ENCODE data around the gene MARCHF2.

Gene MARCHF2

DNA sequence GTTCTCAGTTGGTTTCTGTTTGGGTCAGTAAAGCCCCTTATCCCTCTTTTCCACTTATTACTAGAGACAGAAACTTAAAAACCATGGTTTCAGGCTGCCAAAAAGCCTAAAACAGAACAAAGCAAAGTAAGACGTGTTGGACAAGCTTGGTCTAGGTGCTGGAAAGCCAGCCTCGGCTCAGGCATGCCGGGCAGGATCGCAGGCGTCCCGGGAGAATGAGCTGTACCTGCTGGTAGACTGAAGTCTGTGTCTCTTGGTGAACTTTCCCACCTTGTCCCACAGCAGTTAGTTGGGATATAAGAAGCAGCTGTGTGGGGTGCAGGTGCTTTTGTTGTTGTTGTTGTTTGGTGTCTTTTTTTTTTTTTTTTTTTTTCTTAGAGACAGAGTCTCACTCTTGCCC, 68.5 kb downstream of the MARCHF2 start:
- DNase-seq = no peak

GRCh38 chr19:8482696-8483095, 69.6 kb downstream of the MARCHF2 start:
- no peak for DNase-seq

DNA sequence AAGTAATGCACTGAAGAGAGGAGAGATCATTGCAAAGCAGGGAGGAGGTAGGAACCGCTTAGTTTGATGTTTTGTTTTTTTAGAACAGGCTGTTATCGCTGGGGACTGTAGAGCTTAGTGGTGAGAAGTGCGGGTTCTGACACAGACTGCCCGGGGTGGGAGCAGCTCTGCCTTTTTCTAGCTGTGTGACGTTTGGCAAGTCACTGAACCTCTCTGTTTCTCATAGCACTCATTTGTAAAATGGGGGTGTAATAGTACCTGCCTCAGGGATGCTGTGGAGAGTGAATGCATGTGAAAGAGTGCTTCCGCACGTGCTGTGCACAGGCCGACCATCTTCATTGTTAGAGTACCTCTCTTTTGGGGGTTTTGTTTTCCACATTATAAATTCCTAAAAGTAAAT, 70.1 kb downstream of the MARCHF2 start:
- DNase-seq = no peak

DNA sequence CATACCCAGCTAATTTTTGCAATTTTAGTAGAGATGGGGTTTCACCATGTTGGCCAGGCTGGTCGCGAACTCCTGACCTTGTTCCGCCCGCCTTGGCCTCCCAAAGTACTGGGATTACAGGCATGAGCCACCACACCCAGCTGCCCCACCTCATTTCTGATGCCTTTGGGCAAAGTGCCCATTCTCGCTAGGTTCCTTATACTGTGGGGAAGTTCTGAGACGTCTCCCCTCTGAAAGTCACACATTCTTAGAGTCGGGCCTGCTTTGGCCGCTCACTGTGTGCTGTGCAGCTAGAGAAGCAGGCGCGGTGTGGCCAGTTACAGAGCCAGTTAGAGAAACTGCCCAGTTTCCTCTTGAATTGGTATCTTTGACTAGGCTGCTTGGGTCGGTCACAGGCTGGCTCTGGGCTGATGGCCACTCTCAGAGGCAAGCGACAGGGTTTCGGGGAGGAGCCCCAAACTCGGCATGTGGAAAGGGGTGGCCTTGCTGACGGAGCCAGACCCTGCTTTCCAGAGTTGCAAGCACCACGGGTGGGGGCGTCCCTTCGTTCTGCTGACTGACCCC, 71.3 kb downstream of the MARCHF2 start:
- DNase-seq = no peak

GRCh38 chr19:8485561-8486371, 72.7 kb downstream of the MARCHF2 start:
- DNase-seq = no peak

DNA sequence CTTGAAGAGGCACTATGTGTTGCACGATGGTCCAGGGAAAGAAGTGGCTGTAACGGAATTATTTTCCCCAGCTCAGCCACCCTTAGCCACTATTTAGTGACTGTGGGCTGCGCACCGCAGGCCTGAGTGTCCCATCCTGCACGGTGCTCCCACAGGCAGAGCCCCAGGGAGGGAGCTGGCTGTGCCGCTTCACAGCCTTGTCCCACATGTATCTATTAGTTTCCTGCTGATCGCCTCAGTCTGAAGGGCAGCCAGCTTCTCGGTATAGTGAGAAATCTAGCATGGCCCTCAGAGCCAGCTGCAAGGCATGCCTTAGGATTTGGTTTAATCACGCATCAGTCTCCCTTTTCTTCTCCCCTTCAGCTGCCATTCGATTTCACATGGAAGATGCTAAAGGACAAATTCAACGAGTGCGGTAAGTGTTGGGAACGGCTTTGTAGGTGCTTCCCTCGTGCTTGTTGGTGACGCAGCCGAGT, 73.6 kb downstream of the MARCHF2 start:
- DNase-seq = no peak

DNA sequence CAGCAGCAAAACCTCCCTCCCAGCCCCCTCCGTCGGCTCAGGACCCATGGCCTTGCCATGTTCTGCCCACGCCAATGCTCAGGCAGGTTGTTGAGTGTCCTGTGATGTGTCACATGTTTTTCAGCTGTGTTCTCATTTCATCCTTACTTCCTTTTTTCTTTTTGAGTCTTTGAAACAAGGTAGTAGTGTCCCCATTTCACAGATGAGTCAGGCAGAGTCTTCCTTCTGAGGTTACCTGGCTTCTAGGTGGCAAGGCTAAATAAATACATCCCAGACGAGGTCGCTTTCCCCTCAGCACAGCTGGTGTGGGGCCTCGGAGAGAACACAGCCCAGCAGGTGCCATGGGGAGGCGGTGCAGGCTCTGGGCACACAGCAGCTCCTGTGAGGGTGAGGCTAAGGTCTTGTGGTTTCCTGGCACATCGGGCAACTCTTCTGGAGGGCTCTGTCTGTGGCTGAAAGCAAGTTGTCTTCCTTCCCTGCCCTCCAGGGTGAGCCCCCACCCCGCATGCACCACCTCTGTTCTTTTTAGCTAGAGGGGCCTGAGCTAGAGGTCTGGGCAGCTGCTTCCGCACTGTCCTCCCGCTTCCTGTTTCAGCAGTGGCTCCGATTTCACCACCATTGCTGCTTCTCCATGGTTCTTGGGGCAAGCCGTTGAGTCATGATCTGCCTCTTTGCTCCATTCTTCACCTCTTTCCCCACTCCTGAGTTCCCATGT, 74.2 kb downstream of the MARCHF2 start:
- no peak for DNase-seq

DNA sequence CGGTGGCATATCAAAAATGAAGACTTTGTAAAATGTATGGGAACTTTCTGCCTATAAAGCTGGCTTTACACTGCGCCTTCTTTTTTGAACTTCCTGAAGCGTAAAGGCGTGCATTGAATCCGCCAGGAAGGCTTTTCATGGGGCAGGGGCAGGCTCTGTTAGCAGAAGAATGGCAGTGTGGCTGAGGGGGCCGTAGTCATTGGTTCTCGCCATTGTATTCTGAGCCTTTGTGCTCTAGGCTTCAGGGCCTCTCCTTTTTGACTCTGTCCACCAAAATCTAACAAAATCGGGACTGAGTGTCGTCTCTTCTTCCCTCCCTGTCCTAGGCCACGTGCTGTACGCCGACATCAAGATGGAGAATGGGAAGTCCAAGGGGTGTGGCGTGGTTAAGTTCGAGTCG, 75.3 kb downstream of the MARCHF2 start:
- DNase-seq = no peak

Data from NCI-H345 (cell line).